K562 (cell line): ENCODE data around the gene AP5Z1.

Experiments used
- ZNF431 ChIP-seq: sonication (generic); formaldehyde crosslinking; IDR thresholded peaks from 2 replicates; pipeline ENCODE4 v1.8.0; 2022; ENCODE audit warnings: mild to moderate bottlenecking, missing genetic modification reagents
- TF ChIP-seq, protein P1 (sequence below), 2 experiments: fragments of 450-650 bp; formaldehyde crosslinking in 1 of 2; IDR thresholded peaks; 2 replicates each; pipeline versions ENCODE4 v1.4.0 to v1.6.1; 2014 to 2020; ENCODE audit warnings: mild to moderate bottlenecking in 2 of 2, borderline replicate concordance in 1 of 2, low read depth in 1 of 2

DNA sequence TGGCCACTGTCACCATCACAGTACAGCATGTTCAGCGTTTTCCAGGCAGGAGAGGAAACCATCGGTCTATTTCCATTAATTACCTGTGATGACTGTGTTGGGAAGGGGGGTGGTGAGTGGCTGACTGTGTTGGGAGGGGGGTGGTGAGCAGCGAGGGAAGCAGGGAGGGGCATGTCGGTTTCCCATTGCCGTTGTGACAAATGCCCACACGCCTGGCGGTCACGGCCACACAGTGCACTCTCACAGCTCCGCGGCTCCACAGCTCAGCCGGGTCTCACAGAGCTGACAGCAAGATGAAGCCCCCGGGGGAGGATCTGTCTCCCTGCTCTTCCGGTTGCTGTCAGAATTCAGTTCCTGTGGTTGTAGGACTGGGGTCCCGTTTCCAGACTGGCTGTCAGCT is 39.0 kb downstream of the AP5Z1 start:
- TF ChIP-seq ZNF431 (CRISPR knock-in tag) = no peak
- TF ChIP-seq, protein P1, sequence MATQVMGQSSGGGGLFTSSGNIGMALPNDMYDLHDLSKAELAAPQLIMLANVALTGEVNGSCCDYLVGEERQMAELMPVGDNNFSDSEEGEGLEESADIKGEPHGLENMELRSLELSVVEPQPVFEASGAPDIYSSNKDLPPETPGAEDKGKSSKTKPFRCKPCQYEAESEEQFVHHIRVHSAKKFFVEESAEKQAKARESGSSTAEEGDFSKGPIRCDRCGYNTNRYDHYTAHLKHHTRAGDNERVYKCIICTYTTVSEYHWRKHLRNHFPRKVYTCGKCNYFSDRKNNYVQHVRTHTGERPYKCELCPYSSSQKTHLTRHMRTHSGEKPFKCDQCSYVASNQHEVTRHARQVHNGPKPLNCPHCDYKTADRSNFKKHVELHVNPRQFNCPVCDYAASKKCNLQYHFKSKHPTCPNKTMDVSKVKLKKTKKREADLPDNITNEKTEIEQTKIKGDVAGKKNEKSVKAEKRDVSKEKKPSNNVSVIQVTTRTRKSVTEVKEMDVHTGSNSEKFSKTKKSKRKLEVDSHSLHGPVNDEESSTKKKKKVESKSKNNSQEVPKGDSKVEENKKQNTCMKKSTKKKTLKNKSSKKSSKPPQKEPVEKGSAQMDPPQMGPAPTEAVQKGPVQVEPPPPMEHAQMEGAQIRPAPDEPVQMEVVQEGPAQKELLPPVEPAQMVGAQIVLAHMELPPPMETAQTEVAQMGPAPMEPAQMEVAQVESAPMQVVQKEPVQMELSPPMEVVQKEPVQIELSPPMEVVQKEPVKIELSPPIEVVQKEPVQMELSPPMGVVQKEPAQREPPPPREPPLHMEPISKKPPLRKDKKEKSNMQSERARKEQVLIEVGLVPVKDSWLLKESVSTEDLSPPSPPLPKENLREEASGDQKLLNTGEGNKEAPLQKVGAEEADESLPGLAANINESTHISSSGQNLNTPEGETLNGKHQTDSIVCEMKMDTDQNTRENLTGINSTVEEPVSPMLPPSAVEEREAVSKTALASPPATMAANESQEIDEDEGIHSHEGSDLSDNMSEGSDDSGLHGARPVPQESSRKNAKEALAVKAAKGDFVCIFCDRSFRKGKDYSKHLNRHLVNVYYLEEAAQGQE (IDR thresholded peaks at IDR 0.05; ENCODE audit: borderline replicate concordance) = no peak
- TF ChIP-seq, protein P1 (CRISPR knock-in tag; IDR thresholded peaks at IDR 0.05; ENCODE audit: low read depth) = no peak
